Measurements from ENCODE around the gene MICU1.

GRCh38 chr10:72552857-72553256, 73.0 kb downstream of the MICU1 start:
- TF ChIP-seq CTCF (IDR thresholded peaks at IDR 0.05) (no peak), POLR2A (IDR thresholded peaks at IDR 0.05) (no peak)
